ENCODE measurements around the gene GPR35. TPM values are rescaled to one million over a fixed set of nuclear protein-coding genes. Genes with fewer than 3 reads are reported as not detected.
A peak's percentile ranks its signal among the peaks of the same experiment; 100 is the strongest.
"Not testable (repeated sequence)": the region's sequence is repeated elsewhere in the genome, so short reads cannot be mapped to it uniquely, and the experiment has no call there.

Gene GPR35
- total RNA-seq, 1 donor from 2014 or later = 2.0 TPM

DNA sequence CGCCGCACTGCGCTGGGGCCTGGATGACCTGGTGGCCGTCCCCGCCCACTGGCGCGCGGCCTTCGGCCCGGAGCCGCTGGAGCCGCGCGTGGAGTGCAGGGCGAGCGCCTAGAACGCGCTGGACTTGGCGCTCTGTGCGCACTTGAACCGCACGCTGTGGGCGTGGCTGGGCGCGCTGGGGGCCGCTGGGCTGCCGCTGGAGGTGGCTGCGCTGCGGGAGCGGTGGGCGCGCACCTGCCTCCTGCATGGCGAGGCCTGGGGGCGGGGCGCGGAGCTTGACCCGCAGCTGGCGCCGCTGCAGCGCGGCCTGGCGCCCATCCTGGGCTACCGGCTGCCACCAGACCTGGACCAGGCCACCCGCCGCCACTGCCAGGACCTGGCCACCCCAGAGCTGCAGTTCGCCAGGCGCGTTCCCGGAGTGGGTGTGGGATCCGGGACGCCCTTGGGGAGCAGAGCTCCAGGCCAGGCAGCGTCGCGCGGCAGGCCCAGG is 47.5 kb downstream of the GPR35 start:
- ATAC-seq (ENCODE audit: poor library complexity) (peak; percentile 70), DNase-seq (no peak)
- intact Hi-C loops (cut with DNase I) = no loop called here

DNA sequence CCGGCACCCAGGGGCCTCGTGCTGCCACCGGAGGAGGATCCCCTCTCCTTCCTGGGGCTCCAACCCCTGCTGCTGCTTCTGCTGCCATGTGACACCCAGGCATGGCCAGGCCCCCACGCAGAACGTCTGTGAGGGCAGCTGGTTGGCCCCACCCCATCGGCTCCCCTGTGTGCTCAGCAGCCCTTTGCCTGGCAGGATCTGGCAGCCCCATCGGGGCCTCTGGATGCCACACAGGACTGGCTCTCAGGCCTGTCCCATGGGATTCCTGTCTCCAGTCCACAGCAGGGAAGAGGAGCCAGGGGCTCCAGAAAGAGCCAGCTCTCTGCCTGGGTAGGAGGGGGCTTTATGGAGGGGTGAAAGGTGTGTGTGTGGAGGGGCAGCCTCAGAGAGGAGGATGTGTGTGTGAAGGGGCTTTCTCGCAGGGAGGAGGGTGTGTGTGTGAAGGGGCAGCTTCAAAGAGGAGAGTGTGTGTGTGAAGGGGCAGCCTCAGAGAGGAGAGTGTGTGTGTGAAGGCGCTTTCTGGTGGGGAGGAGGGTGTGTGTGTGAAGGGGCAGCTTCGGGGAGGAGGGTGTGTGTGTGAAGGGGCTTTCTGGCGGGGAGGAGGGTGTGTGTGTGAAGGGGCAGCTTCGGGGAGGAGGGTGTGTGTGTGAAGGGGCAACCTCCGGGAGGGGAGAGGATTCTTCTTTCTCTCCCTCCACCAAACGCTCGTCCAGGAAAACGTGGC is 49.3 kb downstream of the GPR35 start:
- DNase-seq; intact Hi-C loops (cut with DNase I); ATAC-seq (ENCODE audit: poor library complexity): not testable (repeated sequence)

- peak; percentile 54 for ATAC-seq (ENCODE audit: poor library complexity)
- intact Hi-C loops (cut with DNase I); DNase-seq: not testable (repeated sequence)
These were observed 50.1 kb downstream of the GPR35 start for GRCh38 chr2:240675345-240675744.

DNA sequence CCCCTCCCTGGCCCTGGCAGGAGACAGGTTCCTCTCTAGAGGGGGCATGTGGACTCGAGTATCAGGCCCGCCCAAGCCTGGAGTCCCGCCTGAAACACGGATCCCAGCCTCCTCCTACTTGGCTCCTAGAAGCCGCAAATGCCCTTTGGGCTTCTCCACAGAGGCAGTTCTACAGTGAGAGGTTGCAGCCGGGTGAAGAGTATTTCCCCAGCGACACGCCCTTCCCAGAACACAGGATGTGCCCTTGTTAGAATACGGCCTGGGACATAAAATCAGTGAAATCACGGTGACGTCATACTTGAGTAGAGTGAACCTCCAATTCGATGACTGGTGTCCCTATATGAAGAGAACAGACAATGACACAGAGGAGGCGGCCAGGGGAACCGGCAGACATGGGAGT is 52.8 kb downstream of the GPR35 start:
- ATAC-seq (ENCODE audit: poor library complexity); intact Hi-C loops (cut with DNase I); DNase-seq: not testable (repeated sequence)

GRCh38 chr2:240678909-240679308 is 53.6 kb downstream of the GPR35 start:
- intact Hi-C loops (cut with DNase I); DNase-seq; ATAC-seq (ENCODE audit: poor library complexity): not testable (repeated sequence)

- DNase-seq; ATAC-seq (ENCODE audit: poor library complexity); intact Hi-C loops (cut with DNase I): not testable (repeated sequence)
These were observed 54.9 kb downstream of the GPR35 start for GRCh38 chr2:240680185-240680584.

Other genes with a start within 250 kb of the GPR35 start
- 154 TPM for gene GPC1, start 189.8 kb upstream of the GPR35 start, total RNA-seq
- 5.6 TPM for gene ANKMY1, start 67.5 kb upstream of the GPR35 start, total RNA-seq
- gene DUSP28, start 65.1 kb upstream of the GPR35 start, total RNA-seq = 11.5 TPM
- 89.5 TPM for gene RNPEPL1, start 57.0 kb upstream of the GPR35 start, total RNA-seq
- gene CAPN10, start 38.7 kb upstream of the GPR35 start, total RNA-seq = 49.7 TPM
- not detected for gene AQP12B, start 57.4 kb downstream of the GPR35 start, total RNA-seq
- not detected for gene AQP12A, start 66.4 kb downstream of the GPR35 start, total RNA-seq
- 0.65 TPM for gene KIF1A, start 194.7 kb downstream of the GPR35 start, total RNA-seq
- not detected for gene AGXT, start 243.3 kb downstream of the GPR35 start, total RNA-seq